Left renal pelvis (tissue), 4 donors: ENCODE measurements around the gene EYA2. TPM values are rescaled to one million over a fixed set of nuclear protein-coding genes. Genes with fewer than 3 reads are reported as not detected.

ENCODE experiments used
- DNase-seq, 4 donors: peaks; one replicate each; pipeline ENCODE4 v3.0.0-alpha.2; 2013; ENCODE audit warnings: low read depth in 4 of 4, low spot score in 3 of 4
- polyA plus RNA-seq, 4 donors: library from polyadenylated mRNA; unstranded; fragments of 120-200 nt; gene quantifications; one replicate each; pipeline ENCODE4 v1.2.1, GENCODE V29; 2013; ENCODE audit not compliant: insufficient read length in 4 of 4

The EYA2 gene
- polyA plus RNA-seq, 4 donors = 0.87 to 20.5 (median 1.8) TPM

- DNase-seq = no peak
Observed at GRCh38 chr20:47030271-47030810, 135.7 kb downstream of the EYA2 start.

GRCh38 chr20:47031004-47031403 lies 136.4 kb downstream of the EYA2 start:
- DNase-seq = no peak

DNA sequence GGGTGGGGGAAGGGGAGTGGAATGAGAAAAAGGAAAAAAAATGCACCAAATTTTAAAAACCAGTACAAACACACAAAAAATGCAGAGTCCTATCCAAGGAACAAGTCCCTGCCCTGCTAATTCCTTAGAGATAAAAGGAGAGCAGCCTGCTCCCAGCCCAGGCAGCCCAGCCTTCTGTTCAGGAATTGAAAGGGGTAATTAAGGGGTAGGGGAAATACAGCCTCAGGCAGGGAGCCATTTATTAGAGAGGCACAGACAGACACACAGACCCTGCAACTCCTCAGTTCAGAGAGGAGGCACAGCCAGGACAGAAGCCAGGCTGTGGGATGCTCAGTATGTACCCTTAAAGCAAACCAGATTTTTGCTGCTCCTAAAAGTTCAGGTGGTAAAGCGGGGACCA lies 137.2 kb downstream of the EYA2 start:
- no peak for DNase-seq

DNA sequence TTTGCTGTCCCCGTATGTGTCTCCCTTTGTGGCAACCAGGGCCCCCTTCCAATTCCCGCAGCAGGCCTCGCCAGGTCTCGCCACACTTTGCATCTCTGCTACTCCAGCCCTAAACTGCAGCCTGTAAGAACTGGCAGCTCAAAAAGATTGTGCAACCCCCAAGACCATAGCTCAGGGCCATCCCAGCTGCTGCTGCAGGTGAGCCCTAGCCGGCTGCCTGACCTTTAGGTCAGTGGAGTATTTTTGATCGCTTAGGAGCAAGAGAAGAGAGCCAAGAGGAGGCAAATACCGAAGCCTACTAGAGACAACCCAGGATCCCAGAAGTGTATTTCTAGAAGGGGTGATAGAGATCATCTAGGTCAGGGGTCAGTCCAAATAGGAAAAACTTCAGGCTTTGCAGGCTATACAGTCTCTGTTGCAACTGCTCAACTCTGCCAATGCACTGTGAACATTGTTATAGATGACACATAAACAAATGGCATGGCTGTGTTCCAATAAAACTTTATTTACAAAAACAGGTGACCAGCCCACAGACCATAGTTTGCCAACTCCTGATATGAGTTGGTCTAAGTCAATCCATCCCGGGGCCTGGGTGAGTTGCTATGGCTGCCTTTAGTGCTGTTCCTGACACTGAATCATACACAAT lies 138.4 kb downstream of the EYA2 start:
- DNase-seq = no peak

DNA sequence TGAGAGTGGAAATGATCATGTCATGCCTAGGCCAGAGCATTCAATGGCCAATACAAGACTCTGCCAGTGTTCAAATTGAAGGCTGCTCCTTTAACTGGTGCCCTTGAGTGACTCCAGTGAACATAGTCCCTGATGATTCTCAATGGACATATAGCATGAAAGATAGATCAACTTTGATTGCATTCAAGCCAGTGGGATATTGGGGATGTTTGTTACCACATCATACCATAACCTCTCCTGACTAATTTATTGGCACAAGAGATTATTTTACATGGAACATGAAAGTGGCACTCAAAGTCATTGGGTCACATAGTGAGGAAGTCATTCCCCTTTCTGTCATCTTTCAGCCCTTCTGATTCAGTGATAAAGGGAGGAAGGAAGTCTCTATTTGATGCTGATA lies 139.0 kb downstream of the EYA2 start:
- no peak for DNase-seq

GRCh38 chr20:47035026-47035590 lies 140.5 kb downstream of the EYA2 start:
- no peak for DNase-seq

DNA sequence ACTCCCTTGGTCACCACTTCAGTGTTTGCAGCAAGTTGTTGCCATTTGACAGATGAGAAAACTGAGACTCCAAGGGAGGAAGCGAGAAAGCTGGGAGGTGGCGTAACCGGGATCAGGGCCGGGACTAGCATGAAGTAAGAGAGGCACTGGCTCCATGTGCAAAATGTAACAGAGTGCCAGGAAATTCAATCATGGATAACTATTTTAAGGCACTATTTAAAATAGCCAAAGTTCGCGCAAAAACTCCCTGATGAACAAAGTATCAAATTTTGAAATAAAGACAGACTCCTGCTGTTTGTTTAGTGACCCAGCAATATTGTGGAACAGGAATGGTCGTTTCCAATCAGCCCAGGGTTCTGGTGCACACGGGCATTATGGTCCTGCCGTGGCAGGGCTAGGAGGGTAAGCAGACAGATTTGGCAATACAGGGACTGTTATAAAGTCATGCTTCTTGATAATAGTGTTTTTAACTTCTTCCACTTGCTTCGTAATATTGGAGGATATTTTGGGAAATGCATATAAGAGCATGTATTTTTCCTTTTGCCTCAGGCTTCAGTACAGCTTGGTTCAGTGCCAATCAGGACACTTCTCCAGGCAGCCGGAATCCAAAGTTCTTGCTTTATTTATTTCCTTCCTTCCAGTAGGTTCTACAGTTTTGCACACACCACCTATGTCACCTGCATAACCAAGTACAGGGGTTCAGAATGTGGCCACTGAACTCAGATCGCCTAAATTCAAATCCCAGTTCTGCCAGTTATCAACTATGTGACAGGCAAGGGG lies 141.6 kb downstream of the EYA2 start:
- no peak for DNase-seq

- no peak for DNase-seq
Observed at GRCh38 chr20:47038566-47039560, 144.2 kb downstream of the EYA2 start.

GRCh38 chr20:47040506-47041125 lies 146.0 kb downstream of the EYA2 start:
- no peak for DNase-seq

- DNase-seq = no peak
Observed at GRCh38 chr20:47041396-47041899, 146.8 kb downstream of the EYA2 start.

DNA sequence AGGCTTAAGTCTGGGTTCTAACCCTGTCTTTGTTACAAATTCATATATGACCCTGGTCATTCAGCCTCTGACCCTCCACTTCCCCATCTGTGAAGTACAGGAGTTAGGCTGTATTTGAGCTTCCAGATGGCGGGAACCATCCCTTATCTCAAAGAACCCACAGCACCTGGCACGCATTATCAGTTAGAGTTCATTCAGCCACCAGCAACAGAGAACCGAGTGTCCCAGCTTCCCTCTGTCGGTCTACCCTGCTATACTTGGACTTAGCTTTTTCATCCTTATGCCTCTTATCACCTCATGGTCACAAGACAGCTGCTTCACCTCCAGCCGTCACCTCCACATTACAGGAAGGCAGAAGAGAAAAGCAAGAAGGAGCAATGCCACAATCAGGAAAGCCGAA lies 147.8 kb downstream of the EYA2 start:
- no peak for DNase-seq

DNA sequence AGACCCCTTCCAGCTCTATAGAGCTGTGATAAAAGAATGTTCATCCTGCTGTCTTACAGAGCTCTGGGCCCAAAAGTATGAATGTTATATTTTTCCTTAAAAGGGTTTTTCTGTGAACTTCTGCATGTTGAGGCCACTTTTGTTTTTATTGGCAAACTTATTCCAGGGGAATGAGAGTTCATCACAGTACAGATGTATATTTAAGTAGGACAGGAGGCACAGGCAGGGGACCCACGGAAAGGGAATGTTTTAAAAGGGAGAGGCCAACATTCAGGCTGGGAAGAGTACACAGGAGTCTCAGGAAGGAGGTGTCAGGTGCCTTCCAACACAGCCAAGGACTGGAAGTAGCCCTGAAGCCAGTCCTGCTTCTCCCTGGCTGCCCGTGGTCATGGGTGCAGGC lies 148.4 kb downstream of the EYA2 start:
- DNase-seq = no peak

GRCh38 chr20:47044938-47045337 lies 150.3 kb downstream of the EYA2 start:
- DNase-seq = no peak

- no peak for DNase-seq
Observed at GRCh38 chr20:47048054-47048453, 153.4 kb downstream of the EYA2 start.

DNA sequence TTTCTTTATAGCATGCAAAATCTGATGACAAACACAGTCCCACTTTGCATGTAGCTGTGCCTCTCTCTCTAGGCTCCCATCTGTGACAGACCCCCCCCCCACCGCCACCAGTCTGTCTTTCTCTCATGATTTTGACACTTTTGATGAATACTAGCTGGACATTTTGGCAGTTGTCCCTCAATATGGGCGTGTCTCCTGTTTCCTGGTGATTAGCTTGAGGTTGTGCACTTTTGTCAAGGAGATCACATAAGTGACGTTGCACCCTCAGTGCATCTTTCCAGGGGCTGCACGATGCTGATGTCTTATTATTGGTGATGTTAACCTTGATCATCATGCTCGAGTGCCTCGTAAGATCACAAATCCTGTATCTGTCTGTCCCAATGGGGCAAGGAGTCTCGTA lies 155.1 kb downstream of the EYA2 start:
- no peak for DNase-seq

- no peak for DNase-seq
Observed at GRCh38 chr20:47050996-47051395, 156.4 kb downstream of the EYA2 start.

DNA sequence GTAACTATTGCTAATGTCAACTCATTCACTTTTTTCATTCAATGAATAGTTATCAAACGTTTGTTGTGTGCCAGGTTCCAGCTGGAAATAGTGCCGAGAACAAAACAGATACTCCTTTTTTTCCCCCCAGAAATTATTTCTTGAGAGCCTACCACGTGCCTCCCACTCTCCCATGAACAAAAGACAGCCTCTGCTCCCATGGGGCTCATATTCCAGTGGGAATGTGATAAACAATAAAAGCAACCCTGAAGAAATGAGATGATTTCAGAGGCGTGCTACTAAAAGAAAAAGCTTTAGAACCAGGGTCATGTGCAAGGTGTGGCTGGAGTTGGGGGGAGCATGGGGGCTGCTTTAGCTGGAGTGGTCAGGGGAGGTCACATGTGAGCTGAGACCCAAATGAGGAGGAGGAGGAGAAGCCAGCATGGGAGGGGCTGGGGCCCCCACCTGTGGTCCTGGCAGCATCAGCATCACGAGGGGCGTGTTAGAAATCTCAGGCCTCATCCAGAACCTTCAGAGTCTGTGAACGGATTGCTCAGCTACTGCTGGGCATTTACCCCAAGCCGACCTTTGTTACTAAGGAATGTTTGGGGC lies 157.4 kb downstream of the EYA2 start:
- no peak for DNase-seq

DNA sequence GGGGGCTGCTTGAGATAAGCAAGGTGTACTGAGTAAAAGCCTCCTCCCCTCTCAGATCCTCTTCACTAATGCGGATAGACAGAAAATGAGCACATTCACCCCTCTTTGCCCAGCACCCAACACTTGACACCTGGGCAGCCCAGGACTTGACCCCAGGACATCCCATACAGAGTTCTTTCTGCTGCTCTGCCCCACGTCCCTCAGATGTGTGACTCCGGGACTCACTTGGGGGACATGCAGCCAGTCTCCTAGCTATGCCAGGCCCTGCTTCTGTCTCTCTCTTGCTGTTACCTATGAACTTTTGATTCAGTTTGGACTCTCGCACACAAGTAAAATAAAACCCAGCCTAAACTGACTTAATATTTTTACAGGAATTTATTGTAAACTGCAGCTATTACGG lies 159.9 kb downstream of the EYA2 start:
- DNase-seq = no peak

DNA sequence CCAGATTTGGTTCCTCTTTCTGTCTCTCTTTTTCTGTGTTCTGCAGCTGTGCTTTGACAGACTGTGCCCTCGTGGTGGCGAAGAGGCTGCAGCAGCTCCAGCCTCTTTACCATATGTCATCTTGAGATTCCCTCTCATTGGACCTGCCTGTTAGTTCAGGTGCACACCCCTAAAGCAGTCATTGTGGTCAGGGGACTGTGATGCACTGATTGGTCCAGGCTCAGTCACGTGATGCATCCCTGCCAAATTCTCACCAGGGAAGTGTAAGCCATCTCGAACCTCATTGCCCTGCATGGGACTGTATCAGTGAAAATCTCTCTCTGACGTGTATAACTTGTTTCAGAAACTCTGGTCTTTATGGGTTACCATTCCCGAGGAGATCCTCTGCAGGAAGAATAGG lies 160.3 kb downstream of the EYA2 start:
- DNase-seq = no peak
